Thoracic aorta (tissue), 2 donors: ENCODE results near the gene MYO1D. TPM values are rescaled to one million over a fixed set of nuclear protein-coding genes. Genes with fewer than 3 reads are reported as not detected.
A peak's percentile ranks its signal among the peaks of the same experiment; 100 is the strongest.

Experiments
- ATAC-seq: fragments of 150-250 bp; one replicate; pipeline ENCODE4 v1.8.0; 2017; ENCODE audit warnings: low read depth; ENCODE audit not compliant: insufficient number of reproducible peaks, low FRiP score
- DNase-seq: peaks from one replicate; pipeline ENCODE4 v3.0.0-alpha.2; 2020; ENCODE audit warnings: low spot score
- H3K27ac ChIP-seq, 2 donors: fragments of 200-600 bp; sonication (generic); 1 replicate in 1 of 2; 2 replicates in 1 of 2; pipeline ENCODE4 v1.5.1; 2016; ENCODE audit warnings: mild to moderate bottlenecking in 2 of 2, moderate library complexity in 2 of 2
- H3K27me3 ChIP-seq: fragments of 200-600 bp; sonication (generic); replicated peaks from 2 replicates; pipeline ENCODE4 v1.6.0; 2016; ENCODE audit warnings: mild to moderate bottlenecking; ENCODE audit not compliant: insufficient read depth
- H3K36me3 ChIP-seq: fragments of 200-600 bp; sonication (generic); one replicate; pipeline ENCODE4 v1.5.1; 2016
- H3K4me1 ChIP-seq, 2 donors: fragments of 200-600 bp; sonication (generic); 1 replicate in 1 of 2; 2 replicates in 1 of 2; pipeline versions ENCODE4 v1.5.1 to v1.6.0; 2016; ENCODE audit warnings: low read depth in 2 of 2, mild to moderate bottlenecking in 1 of 2; ENCODE audit not compliant: control insufficient read depth in 1 of 2
- H3K4me3 ChIP-seq: fragments of 200-600 bp; sonication (generic); 2 replicates; pipeline ENCODE4 v1.5.1; 2016; ENCODE audit warnings: mild to moderate bottlenecking
- H3K9me3 ChIP-seq: fragments of 200-600 bp; sonication (generic); 2 replicates; pipeline ENCODE4 v1.5.1; 2016
- CTCF ChIP-seq: fragments of 200-600 bp; sonication (generic); IDR thresholded peaks from one replicate; pipeline ENCODE4 v1.5.1; 2019; ENCODE audit warnings: antibody characterized with exemption
- total RNA-seq, 2 donors: library from RNA; depleted of rRNA; stranded (reverse); fragments of >200 nt; gene quantifications; one replicate each; pipeline versions ENCODE4 v1.1.0 to v1.2.3, GENCODE V29; 2016

Gene MYO1D
- total RNA-seq, 2 donors from 2014 or later: 257 to 370 TPM

GRCh38 chr17:32486701-32487472, 390.0 kb downstream of the MYO1D start, which contains the start of gene CDK5R1:
TSS of gene CDK5R1 (plus strand) at chr17:32486993. CDS start at chr17:32487621, 628 bp downstream.
- peak; percentile 57 for ATAC-seq
- H3K9me3 ChIP-seq: no peaks in the 10 kb centered on the region
- TF ChIP-seq CTCF: no peak
- peaks cover 7% of the 10 kb centered on the region for H3K36me3 ChIP-seq
- H3K27me3 ChIP-seq: no peaks in the 10 kb centered on the region
- DNase-seq: no peak
- H3K27ac ChIP-seq: peak within 1 kb of the TSS; percentile 35 to 55
- H3K4me3 ChIP-seq: peak within 1 kb of the TSS; percentile 69
- H3K4me1 ChIP-seq: peaks cover 15 to 30% of the 10 kb centered on the region in 2 donors

GRCh38 chr17:32486111-32486700, 390.7 kb downstream of the MYO1D start:
- H3K27ac ChIP-seq: peak overlapping the region; percentile 35 to 55
- TF ChIP-seq CTCF: no peak
- DNase-seq: peak; percentile 33

GRCh38 chr17:32485261-32486110, 391.4 kb downstream of the MYO1D start:
- Histone ChIP-seq H3K4me3 (peak overlapping the region; percentile 68), H3K9me3 (no peaks in the 10 kb centered on the region), H3K27ac (peak overlapping the region; percentile 35 to 55), H3K36me3 (peaks cover 17% of the 10 kb centered on the region), H3K27me3 (no peaks in the 10 kb centered on the region), H3K4me1 (peaks cover 15 to 30% of the 10 kb centered on the region in 2 donors)
- no peak for DNase-seq
- TF ChIP-seq CTCF: no peak
- ATAC-seq: no peak

More at GRCh38 chr17:32486111-32486700, 390.7 kb downstream of the MYO1D start:
- peaks cover 15 to 30% of the 10 kb centered on the region in 2 donors for H3K4me1 ChIP-seq
- peaks cover 12% of the 10 kb centered on the region for H3K36me3 ChIP-seq
- no peaks in the 10 kb centered on the region for H3K27me3 ChIP-seq
- ATAC-seq: peak; percentile 71
- peak overlapping the region; percentile 68 for H3K4me3 ChIP-seq
- H3K9me3 ChIP-seq: no peaks in the 10 kb centered on the region

- Histone ChIP-seq H3K4me1 (peaks cover 15 to 30% of the 10 kb centered on the region in 2 donors), H3K27me3 (no peaks in the 10 kb centered on the region), H3K36me3 (peaks cover 26% of the 10 kb centered on the region), H3K4me3 (no peak overlapping the region), H3K9me3 (no peaks in the 10 kb centered on the region), H3K27ac (peak overlapping the region in 1 of 2 donors; percentile 7)
- ATAC-seq (no peak), DNase-seq (no peak)
- no peak for TF ChIP-seq CTCF
These were observed 392.3 kb downstream of the MYO1D start for GRCh38 chr17:32484628-32485027.
